HL-60 (cell line): Measurements from ENCODE around the gene ZBED4.

ENCODE experiments used
- DNase-seq, 2 experiments: peaks; one replicate each; pipeline ENCODE4 v3.0.0-alpha.2; 2010 to 2020; ENCODE audit warnings: low read depth in 1 of 2, low spot score in 1 of 2
- H3K27ac ChIP-seq: fragments of 250-450 bp; sonication (Bioruptor Pico); replicated peaks from 2 replicates; pipeline ENCODE4 v1.5.1; 2020; ENCODE audit warnings: mild to moderate bottlenecking, moderate library complexity
- H3K27me3 ChIP-seq: fragments of 250-450 bp; sonication (Bioruptor Pico); 2 replicates; pipeline ENCODE4 v1.5.1; 2021; ENCODE audit warnings: mild to moderate bottlenecking, moderate library complexity; ENCODE audit not compliant: insufficient read depth, poor library complexity, severe bottlenecking
- H3K4me3 ChIP-seq: replicated peaks from 2 replicates; pipeline ENCODE4 v1.5.1; 2011; ENCODE audit warnings: mild to moderate bottlenecking, control low read depth, low read length; ENCODE audit not compliant: insufficient read depth
- CTCF ChIP-seq: IDR thresholded peaks from one replicate; pipeline ENCODE4 v1.5.1; 2011; ENCODE audit warnings: low read length, control low read depth, inconsistent platforms; ENCODE audit not compliant: insufficient read depth
- GABPA ChIP-seq: IDR thresholded peaks from 2 replicates; pipeline ENCODE4 v1.6.1; 2012; ENCODE audit warnings: low read depth
- POLR2AphosphoS5 ChIP-seq: IDR thresholded peaks from 2 replicates; pipeline ENCODE4 v1.6.1; 2012; ENCODE audit warnings: low read depth
- REST ChIP-seq: IDR thresholded peaks from 2 replicates; pipeline ENCODE4 v1.6.1; 2012; ENCODE audit warnings: low read depth; ENCODE audit not compliant: insufficient replicate concordance
- SPI1 ChIP-seq: IDR thresholded peaks from 2 replicates; pipeline ENCODE4 v1.6.1; 2012; ENCODE audit warnings: low read depth, mild to moderate bottlenecking, borderline replicate concordance

The ZBED4 gene

GRCh38 chr22:49886346-49887063 lies 32.9 kb downstream of the ZBED4 start:
- no peak overlapping the region for H3K4me3 ChIP-seq
- H3K27me3 ChIP-seq, result no peaks in the 10 kb centered on the region
- TF ChIP-seq GABPA, result no peak
- no peak for TF ChIP-seq POLR2AphosphoS5
- TF ChIP-seq SPI1, result no peak
- no peak for TF ChIP-seq CTCF
- TF ChIP-seq REST, result no peak
- no peak for DNase-seq
- no peak overlapping the region for H3K27ac ChIP-seq

GRCh38 chr22:49887064-49887451 lies 33.4 kb downstream of the ZBED4 start:
- DNase-seq, result no peak
- Histone ChIP-seq H3K27ac (no peak overlapping the region), H3K4me3 (no peak overlapping the region), H3K27me3 (no peaks in the 10 kb centered on the region)
- no peak for TF ChIP-seq REST
- TF ChIP-seq CTCF, result no peak
- no peak for TF ChIP-seq GABPA
- no peak for TF ChIP-seq SPI1
- no peak for TF ChIP-seq POLR2AphosphoS5

GRCh38 chr22:49887702-49888101 lies 34.1 kb downstream of the ZBED4 start:
- no peak overlapping the region for H3K4me3 ChIP-seq
- DNase-seq, result no peak
- no peak overlapping the region for H3K27ac ChIP-seq
- no peaks in the 10 kb centered on the region for H3K27me3 ChIP-seq
- TF ChIP-seq POLR2AphosphoS5 (no peak), SPI1 (no peak), GABPA (no peak), REST (no peak), CTCF (no peak)
